Thoracic aorta (tissue), 2 donors: ENCODE measurements around the gene KIF1A. TPM values are rescaled to one million over a fixed set of nuclear protein-coding genes. Genes with fewer than 3 reads are reported as not detected.

Experiments used
- ATAC-seq: fragments of 150-250 bp; one replicate; pipeline ENCODE4 v1.8.0; 2017; ENCODE audit warnings: low read depth; ENCODE audit not compliant: insufficient number of reproducible peaks, low FRiP score
- DNase-seq: peaks from one replicate; pipeline ENCODE4 v3.0.0-alpha.2; 2020; ENCODE audit warnings: low spot score
- H3K27ac ChIP-seq, 2 donors: fragments of 200-600 bp; sonication (generic); 1 replicate in 1 of 2; 2 replicates in 1 of 2; pipeline ENCODE4 v1.5.1; 2016; ENCODE audit warnings: mild to moderate bottlenecking in 2 of 2, moderate library complexity in 2 of 2
- H3K27me3 ChIP-seq: fragments of 200-600 bp; sonication (generic); replicated peaks from 2 replicates; pipeline ENCODE4 v1.6.0; 2016; ENCODE audit warnings: mild to moderate bottlenecking; ENCODE audit not compliant: insufficient read depth
- H3K36me3 ChIP-seq: fragments of 200-600 bp; sonication (generic); one replicate; pipeline ENCODE4 v1.5.1; 2016
- H3K4me1 ChIP-seq, 2 donors: fragments of 200-600 bp; sonication (generic); 1 replicate in 1 of 2; 2 replicates in 1 of 2; pipeline versions ENCODE4 v1.5.1 to v1.6.0; 2016; ENCODE audit warnings: low read depth in 2 of 2, mild to moderate bottlenecking in 1 of 2; ENCODE audit not compliant: control insufficient read depth in 1 of 2
- H3K4me3 ChIP-seq: fragments of 200-600 bp; sonication (generic); 2 replicates; pipeline ENCODE4 v1.5.1; 2016; ENCODE audit warnings: mild to moderate bottlenecking
- H3K9me3 ChIP-seq: fragments of 200-600 bp; sonication (generic); 2 replicates; pipeline ENCODE4 v1.5.1; 2016
- total RNA-seq, 2 donors: library from RNA; depleted of rRNA; stranded (reverse); fragments of >200 nt; gene quantifications; one replicate each; pipeline versions ENCODE4 v1.1.0 to v1.2.3, GENCODE V29; 2016
- TF ChIP-seq, protein P1 (sequence below): fragments of 200-600 bp; sonication (generic); IDR thresholded peaks from one replicate; pipeline ENCODE4 v1.5.1; 2019; ENCODE audit warnings: antibody characterized with exemption

The KIF1A gene
- total RNA-seq, 2 donors from 2014 or later: 0.92 TPM; not detected in 1

GRCh38 chr2:240705204-240705791, 114.7 kb downstream of the KIF1A start:
- Histone ChIP-seq H3K27ac (no peak overlapping the region), H3K36me3 (no peaks in the 10 kb centered on the region), H3K4me3 (no peak overlapping the region), H3K4me1 (no peaks in the 10 kb centered on the region), H3K9me3 (no peaks in the 10 kb centered on the region), H3K27me3 (no peaks in the 10 kb centered on the region)
- TF ChIP-seq, protein P1, sequence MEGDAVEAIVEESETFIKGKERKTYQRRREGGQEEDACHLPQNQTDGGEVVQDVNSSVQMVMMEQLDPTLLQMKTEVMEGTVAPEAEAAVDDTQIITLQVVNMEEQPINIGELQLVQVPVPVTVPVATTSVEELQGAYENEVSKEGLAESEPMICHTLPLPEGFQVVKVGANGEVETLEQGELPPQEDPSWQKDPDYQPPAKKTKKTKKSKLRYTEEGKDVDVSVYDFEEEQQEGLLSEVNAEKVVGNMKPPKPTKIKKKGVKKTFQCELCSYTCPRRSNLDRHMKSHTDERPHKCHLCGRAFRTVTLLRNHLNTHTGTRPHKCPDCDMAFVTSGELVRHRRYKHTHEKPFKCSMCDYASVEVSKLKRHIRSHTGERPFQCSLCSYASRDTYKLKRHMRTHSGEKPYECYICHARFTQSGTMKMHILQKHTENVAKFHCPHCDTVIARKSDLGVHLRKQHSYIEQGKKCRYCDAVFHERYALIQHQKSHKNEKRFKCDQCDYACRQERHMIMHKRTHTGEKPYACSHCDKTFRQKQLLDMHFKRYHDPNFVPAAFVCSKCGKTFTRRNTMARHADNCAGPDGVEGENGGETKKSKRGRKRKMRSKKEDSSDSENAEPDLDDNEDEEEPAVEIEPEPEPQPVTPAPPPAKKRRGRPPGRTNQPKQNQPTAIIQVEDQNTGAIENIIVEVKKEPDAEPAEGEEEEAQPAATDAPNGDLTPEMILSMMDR: no peak
- ATAC-seq (no peak), DNase-seq (no peak)

- Histone ChIP-seq H3K9me3 (no peaks in the 10 kb centered on the region), H3K27me3 (no peaks in the 10 kb centered on the region), H3K4me3 (no peak overlapping the region), H3K27ac (no peak overlapping the region), H3K4me1 (no peaks in the 10 kb centered on the region), H3K36me3 (no peaks in the 10 kb centered on the region)
- TF ChIP-seq, protein P1: no peak
- ATAC-seq (no peak), DNase-seq (no peak)
Measured at GRCh38 chr2:240704651-240705050, 115.4 kb downstream of the KIF1A start.

DNA sequence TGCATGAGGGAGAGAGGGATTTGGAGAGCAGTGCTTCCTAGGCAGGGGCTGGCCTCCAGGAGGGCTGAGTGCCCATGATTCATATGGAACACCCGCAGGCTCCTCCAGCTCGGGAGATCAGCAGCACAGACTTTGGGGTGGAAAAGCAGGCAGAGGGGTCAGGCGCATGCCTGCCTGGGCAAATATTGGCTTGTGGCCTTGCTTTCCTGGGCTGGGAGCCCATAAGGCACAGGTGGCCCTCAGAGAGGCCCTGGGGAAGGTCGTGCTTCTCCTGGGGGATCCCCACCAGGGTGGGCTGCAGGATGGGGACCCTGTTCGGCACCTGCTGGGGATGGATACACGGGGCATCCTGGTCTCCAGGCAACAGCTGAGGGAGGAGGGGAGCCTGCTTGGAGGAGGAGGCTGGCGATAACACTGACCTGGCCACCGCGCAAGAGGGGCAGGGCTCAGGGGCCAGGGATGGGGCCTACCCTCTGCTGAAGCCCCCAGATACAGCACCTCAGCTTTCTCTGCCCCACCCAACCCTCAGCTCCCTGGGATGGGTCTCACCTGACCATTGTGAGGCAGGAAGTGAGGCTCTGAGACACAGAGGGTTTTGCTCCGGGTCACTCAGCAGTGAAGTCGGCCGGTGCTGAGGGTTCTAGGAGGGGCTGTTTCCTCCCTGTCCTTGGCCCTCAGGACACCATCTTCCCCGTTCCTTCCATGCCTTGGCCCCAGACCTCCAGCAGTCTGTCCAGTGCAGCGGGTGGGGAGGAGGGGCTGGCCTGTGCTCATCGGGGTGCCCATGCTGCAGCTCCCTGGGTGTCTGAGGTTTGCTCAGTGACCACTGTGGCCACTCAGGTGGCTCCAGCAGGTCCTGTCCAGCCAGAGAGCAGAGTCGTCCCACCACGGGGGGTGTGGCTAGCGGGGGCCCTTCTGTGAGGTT, 116.3 kb downstream of the KIF1A start:
- H3K36me3 ChIP-seq: no peaks in the 10 kb centered on the region
- no peak for DNase-seq
- TF ChIP-seq, protein P1: no peak
- no peaks in the 10 kb centered on the region for H3K27me3 ChIP-seq
- H3K4me1 ChIP-seq: no peaks in the 10 kb centered on the region
- no peak overlapping the region for H3K4me3 ChIP-seq
- H3K9me3 ChIP-seq: no peaks in the 10 kb centered on the region
- H3K27ac ChIP-seq: no peak overlapping the region
- ATAC-seq: no peak

DNA sequence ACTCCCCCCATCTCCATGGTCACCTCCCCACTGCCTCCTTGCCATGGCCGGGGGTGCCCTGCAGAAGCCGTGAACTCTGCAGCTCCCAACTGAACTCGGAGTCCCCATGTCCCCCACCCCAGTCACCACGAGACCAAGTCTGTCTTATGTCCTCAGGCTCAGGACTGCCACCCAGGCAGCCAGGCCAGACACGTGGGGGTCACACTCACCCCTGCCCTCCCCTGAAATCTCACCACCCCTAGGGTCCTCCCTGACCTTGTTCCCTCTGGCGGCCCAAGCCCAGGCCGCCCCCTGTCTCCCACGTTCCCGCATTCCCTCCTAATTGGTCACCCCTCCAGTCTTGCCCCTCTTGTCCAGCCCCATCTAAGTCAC, 117.4 kb downstream of the KIF1A start:
- H3K27ac ChIP-seq: no peak overlapping the region
- H3K36me3 ChIP-seq: no peaks in the 10 kb centered on the region
- no peaks in the 10 kb centered on the region for H3K9me3 ChIP-seq
- H3K27me3 ChIP-seq: no peaks in the 10 kb centered on the region
- H3K4me1 ChIP-seq: no peaks in the 10 kb centered on the region
- no peak for DNase-seq
- H3K4me3 ChIP-seq: no peak overlapping the region
- ATAC-seq: no peak
- TF ChIP-seq, protein P1: no peak
